ENCODE results near the gene RAP1GAP. TPM values are rescaled to one million over a fixed set of nuclear protein-coding genes. Genes with fewer than 3 reads are reported as not detected.

Gene RAP1GAP
- total and polyA plus RNA-seq, 9 of the 15 experiments (the other 6 are each of a cell fraction or from before 2014, with no cell fraction given) = 0.29 to 30.2 (median 19.2) TPM

GRCh38 chr1:21613072-21613867 is 55.9 kb downstream of the RAP1GAP start:
- peaks cover 4% of the 10 kb centered on the region for H3K9me1 ChIP-seq (ENCODE audit: control insufficient read depth, insufficient read depth, low read length)
- peaks cover 74% of the 10 kb centered on the region for H3K36me3 ChIP-seq (ENCODE audit: control insufficient read depth, insufficient read depth, low read length)
- peak overlapping the region; percentile 24 for H3K4me2 ChIP-seq (ENCODE audit: insufficient read depth, low read length)
- ChIA-PET POLR2A (interaction anchor here (0.7 kb wide), 2 partner anchors 29 to 209 kb away, joined by 3 to 4 read pairs; no protein-coding TSS in a partner anchor), CTCF (ENCODE audit: low intra/inter-chr PET ratio) (no interaction called here)
- no peaks in the 10 kb centered on the region for H3K27me3 ChIP-seq (ENCODE audit: control insufficient read depth in 2 of 2, insufficient read depth in 2 of 2, low read length in 2 of 2)
- FAIRE-seq (peak; percentile 96), DNase-seq (ENCODE audit: extremely low read depth in 1 of 4, low spot score in 3 of 4) (peak; percentile 79 to 90 (median 86)), ATAC-seq (peak; percentile 85)
- 47% methylated on average over 18 of the region's 19 CpGs for WGBS (ENCODE audit: insufficient coverage, low coverage, missing lambda C conversion rate)
- peaks cover 58 to 83% of the 10 kb centered on the region in 2 experiments for H3K4me1 ChIP-seq (replicated peaks in 1 of 2; ENCODE audit: control insufficient read depth in 2 of 2, insufficient read depth in 2 of 2, low read length in 2 of 2)
- H4K20me1 ChIP-seq (replicated peaks; ENCODE audit: control insufficient read depth, insufficient read depth, low read length) = no peaks in the 10 kb centered on the region
- H3K4me3 ChIP-seq = no peak overlapping the region
- peak overlapping the region; percentile 45 to 87 for H3K9ac ChIP-seq (ENCODE audit: insufficient read depth in 1 of 2, low read depth in 2 of 2, low read length in 2 of 2)
- intact Hi-C loops (cut with micrococcal nuclease) (no loop called here), in situ Hi-C loops (cut with MboI) (no loop called here)
- no TSS peak for BruUV-seq (replicated peaks)
- no peaks in the 10 kb centered on the region for H3K9me3 ChIP-seq (replicated peaks; ENCODE audit: control insufficient read depth, insufficient read depth, low read depth, low read length)
- H2AFZ ChIP-seq (ENCODE audit: low read depth, low read length) = peak overlapping the region; percentile 37; the same call in 1 of the 2 replicates
- H3K79me2 ChIP-seq (ENCODE audit: control insufficient read depth, insufficient read depth, low read length) = no peaks in the 10 kb centered on the region
- peak overlapping the region; percentile 67 for H3K27ac ChIP-seq (ENCODE audit: extremely low read depth, low read depth, low read length)
- TF ChIP-seq CBFA2T3 (IDR thresholded peaks at IDR 0.05) (peak; percentile 88), ARID2 (IDR thresholded peaks at IDR 0.05) (no peak), ZBTB33 (CRISPR knock-in tag; IDR thresholded peaks at IDR 0.05) (no peak), ZKSCAN3 (CRISPR knock-in tag; IDR thresholded peaks at IDR 0.05) (no peak), HDAC3 (IDR thresholded peaks at IDR 0.05; ENCODE audit: borderline replicate concordance, partially characterized antibody) (no peak), NBN (IDR thresholded peaks at IDR 0.05; ENCODE audit: low read depth) (0 out of 2 replicates have a peak, but pooled peaks have one; percentile 29), ZNF639 (CRISPR knock-in tag; conservative IDR thresholded peaks at IDR 0.05 in 1 of 2, IDR thresholded peaks at IDR 0.05 in 1 of 2) (peak in 1 of 2 experiments; percentile 75; a peak in 2 of 4 replicates), HMBOX1 (IDR thresholded peaks at IDR 0.05) (no peak), EHMT2 (IDR thresholded peaks at IDR 0.05) (peak; percentile 58; the same call in 1 of the 2 replicates), RBM39 (optimal IDR thresholded peaks at IDR 0.05; ENCODE audit: low read depth, low read length) (no peak), ZNF785 (CRISPR knock-in tag; IDR thresholded peaks at IDR 0.05) (no peak), CEBPB (tag; IDR thresholded peaks at IDR 0.05) (no peak), RFX1 (IDR thresholded peaks at IDR 0.05) (no peak), KDM1A (IDR thresholded peaks at IDR 0.05) (0 out of 4 replicates have a peak, but pooled peaks of 1 of the 2 experiments have one; percentile 45), ZBTB2 (IDR thresholded peaks at IDR 0.05) (0 out of 2 replicates have a peak, but pooled peaks have one; percentile 44), BACH1 (tag; IDR thresholded peaks at IDR 0.05) (no peak)

Measured in K562 (cell line).